Measurements from ENCODE around the gene SYAP1.

The SYAP1 gene

GRCh38 chrX:16730450-16730849 lies 11.0 kb downstream of the SYAP1 start:
- Histone ChIP-seq H3K79me2 (ENCODE audit: insufficient read depth, low read length) (peaks cover 23% of the 10 kb centered on the region; the same call in 1 of the 2 replicates), H3K27ac (ENCODE audit: low read depth, low read length) (no peak overlapping the region), H3K36me3 (ENCODE audit: low read length) (no peaks in the 10 kb centered on the region), H4K20me1 (ENCODE audit: low read depth, low read length) (no peaks in the 10 kb centered on the region), H3K9ac (ENCODE audit: low read length) (no peak overlapping the region), H3K4me2 (ENCODE audit: low read depth, low read length, poor library complexity, severe bottlenecking) (no peak overlapping the region), H3K4me3 (ENCODE audit: insufficient read depth, low read length, poor library complexity, severe bottlenecking) (no peak overlapping the region), H2AFZ (ENCODE audit: low read depth, low read length, severe bottlenecking) (no peak overlapping the region), H3F3A (ENCODE audit: insufficient read depth) (no peaks in the 10 kb centered on the region), H3K9me2 (replicated peaks; ENCODE audit: insufficient read depth, low read length) (no peaks in the 10 kb centered on the region), H3K27me3 (ENCODE audit: low read length) (no peaks in the 10 kb centered on the region), H3K9me3 (ENCODE audit: insufficient read depth, low read length) (no peaks in the 10 kb centered on the region)
- no peak for TF ChIP-seq EZH2phosphoT487 (conservative IDR thresholded peaks at IDR 0.05; ENCODE audit: low read length)
- TF ChIP-seq, protein P1, sequence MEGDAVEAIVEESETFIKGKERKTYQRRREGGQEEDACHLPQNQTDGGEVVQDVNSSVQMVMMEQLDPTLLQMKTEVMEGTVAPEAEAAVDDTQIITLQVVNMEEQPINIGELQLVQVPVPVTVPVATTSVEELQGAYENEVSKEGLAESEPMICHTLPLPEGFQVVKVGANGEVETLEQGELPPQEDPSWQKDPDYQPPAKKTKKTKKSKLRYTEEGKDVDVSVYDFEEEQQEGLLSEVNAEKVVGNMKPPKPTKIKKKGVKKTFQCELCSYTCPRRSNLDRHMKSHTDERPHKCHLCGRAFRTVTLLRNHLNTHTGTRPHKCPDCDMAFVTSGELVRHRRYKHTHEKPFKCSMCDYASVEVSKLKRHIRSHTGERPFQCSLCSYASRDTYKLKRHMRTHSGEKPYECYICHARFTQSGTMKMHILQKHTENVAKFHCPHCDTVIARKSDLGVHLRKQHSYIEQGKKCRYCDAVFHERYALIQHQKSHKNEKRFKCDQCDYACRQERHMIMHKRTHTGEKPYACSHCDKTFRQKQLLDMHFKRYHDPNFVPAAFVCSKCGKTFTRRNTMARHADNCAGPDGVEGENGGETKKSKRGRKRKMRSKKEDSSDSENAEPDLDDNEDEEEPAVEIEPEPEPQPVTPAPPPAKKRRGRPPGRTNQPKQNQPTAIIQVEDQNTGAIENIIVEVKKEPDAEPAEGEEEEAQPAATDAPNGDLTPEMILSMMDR (IDR thresholded peaks at IDR 0.05; ENCODE audit: insufficient read depth, low read length, poor library complexity, severe bottlenecking), result no peak

DNA sequence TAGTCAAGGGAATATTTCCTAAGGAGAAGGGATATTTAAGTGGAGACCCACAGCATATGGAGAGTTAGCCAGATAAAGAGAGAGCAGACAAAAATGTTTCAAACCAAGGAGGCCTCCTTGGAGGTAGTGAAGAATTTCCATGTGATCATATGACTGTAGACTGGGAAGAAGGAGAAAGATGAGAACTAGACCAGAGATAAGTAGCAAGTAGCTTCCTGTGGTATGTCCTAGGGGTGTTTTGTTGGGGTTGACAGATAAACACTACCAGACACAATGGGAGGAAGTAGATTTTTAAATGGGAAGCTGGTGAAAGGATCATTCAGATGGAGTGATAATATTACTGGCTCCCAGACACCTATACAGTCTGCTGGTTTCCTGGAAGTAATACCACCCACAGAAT lies 13.6 kb downstream of the SYAP1 start:
- H3K36me3 ChIP-seq (ENCODE audit: low read length), result no peaks in the 10 kb centered on the region
- TF ChIP-seq, protein P1 (IDR thresholded peaks at IDR 0.05; ENCODE audit: insufficient read depth, low read length, poor library complexity, severe bottlenecking), result no peak
- no peak for TF ChIP-seq EZH2phosphoT487 (conservative IDR thresholded peaks at IDR 0.05; ENCODE audit: low read length)
- H2AFZ ChIP-seq (ENCODE audit: low read depth, low read length, severe bottlenecking), result no peak overlapping the region
- no peaks in the 10 kb centered on the region for H4K20me1 ChIP-seq (ENCODE audit: low read depth, low read length)
- no peak overlapping the region for H3K9ac ChIP-seq (ENCODE audit: low read length)
- no peaks in the 10 kb centered on the region for H3K9me2 ChIP-seq (replicated peaks; ENCODE audit: insufficient read depth, low read length)
- no peak overlapping the region for H3K4me2 ChIP-seq (ENCODE audit: low read depth, low read length, poor library complexity, severe bottlenecking)
- no peaks in the 10 kb centered on the region for H3K9me3 ChIP-seq (ENCODE audit: insufficient read depth, low read length)
- no peak overlapping the region for H3K27ac ChIP-seq (ENCODE audit: low read depth, low read length)
- no peaks in the 10 kb centered on the region for H3F3A ChIP-seq (ENCODE audit: insufficient read depth)
- H3K27me3 ChIP-seq (ENCODE audit: low read length), result no peaks in the 10 kb centered on the region
- no peak overlapping the region for H3K4me3 ChIP-seq (ENCODE audit: insufficient read depth, low read length, poor library complexity, severe bottlenecking)
- H3K79me2 ChIP-seq (ENCODE audit: insufficient read depth, low read length), result peaks cover 12% of the 10 kb centered on the region; the same call in 1 of the 2 replicates

GRCh38 chrX:16737024-16737423 lies 17.6 kb downstream of the SYAP1 start:
- H3K4me3 ChIP-seq (ENCODE audit: insufficient read depth, low read length, poor library complexity, severe bottlenecking), result no peak overlapping the region
- no peak overlapping the region for H3K4me2 ChIP-seq (ENCODE audit: low read depth, low read length, poor library complexity, severe bottlenecking)
- H3K79me2 ChIP-seq (ENCODE audit: insufficient read depth, low read length), result no peaks in the 10 kb centered on the region
- no peak for TF ChIP-seq EZH2phosphoT487 (conservative IDR thresholded peaks at IDR 0.05; ENCODE audit: low read length)
- TF ChIP-seq, protein P1 (IDR thresholded peaks at IDR 0.05; ENCODE audit: insufficient read depth, low read length, poor library complexity, severe bottlenecking), result no peak
- no peaks in the 10 kb centered on the region for H3K27me3 ChIP-seq (ENCODE audit: low read length)
- no peaks in the 10 kb centered on the region for H3K36me3 ChIP-seq (ENCODE audit: low read length)
- H2AFZ ChIP-seq (ENCODE audit: low read depth, low read length, severe bottlenecking), result no peak overlapping the region
- H3K9me2 ChIP-seq (replicated peaks; ENCODE audit: insufficient read depth, low read length), result no peaks in the 10 kb centered on the region
- H4K20me1 ChIP-seq (ENCODE audit: low read depth, low read length), result no peaks in the 10 kb centered on the region
- no peak overlapping the region for H3K27ac ChIP-seq (ENCODE audit: low read depth, low read length)
- H3K9me3 ChIP-seq (ENCODE audit: insufficient read depth, low read length), result no peaks in the 10 kb centered on the region
- H3F3A ChIP-seq (ENCODE audit: insufficient read depth), result no peaks in the 10 kb centered on the region
- H3K9ac ChIP-seq (ENCODE audit: low read length), result no peak overlapping the region

All from SU-DHL-6 (cell line).